B cell (primary cell): ENCODE results near the gene DPYD.

ENCODE experiments used
- EZH2 ChIP-seq: IDR thresholded peaks from 2 replicates; pipeline ENCODE4 v1.6.1; 2012; ENCODE audit warnings: borderline replicate concordance, low read depth, mild to moderate bottlenecking, moderate library complexity, low read length; ENCODE audit not compliant: insufficient read depth, poor library complexity, severe bottlenecking
- TF ChIP-seq, protein P1 (sequence below): fragments of 200-600 bp; IDR thresholded peaks from one replicate; pipeline ENCODE4 v1.8.0; 2022; ENCODE audit warnings: antibody characterized with exemption, mild to moderate bottlenecking

DNA sequence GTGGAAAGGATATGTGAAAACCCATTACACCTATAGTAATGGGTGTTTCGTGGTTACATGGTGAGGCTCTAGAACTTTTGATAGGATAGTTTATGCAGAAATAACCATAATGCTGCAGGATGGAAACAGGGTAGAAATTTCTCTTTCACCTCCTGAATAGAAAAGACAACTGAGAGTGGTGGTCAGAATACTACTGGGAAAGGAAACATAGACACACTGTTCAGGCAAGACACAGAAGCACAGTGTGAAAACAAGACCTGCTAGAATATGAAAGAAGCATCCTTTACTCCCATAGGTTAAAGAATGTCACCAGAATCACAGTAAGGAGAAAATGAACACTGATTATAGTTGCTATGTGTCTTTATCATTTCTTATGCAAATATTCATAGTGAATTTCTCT lies 496.6 kb downstream of the DPYD start:
- TF ChIP-seq, protein P1, sequence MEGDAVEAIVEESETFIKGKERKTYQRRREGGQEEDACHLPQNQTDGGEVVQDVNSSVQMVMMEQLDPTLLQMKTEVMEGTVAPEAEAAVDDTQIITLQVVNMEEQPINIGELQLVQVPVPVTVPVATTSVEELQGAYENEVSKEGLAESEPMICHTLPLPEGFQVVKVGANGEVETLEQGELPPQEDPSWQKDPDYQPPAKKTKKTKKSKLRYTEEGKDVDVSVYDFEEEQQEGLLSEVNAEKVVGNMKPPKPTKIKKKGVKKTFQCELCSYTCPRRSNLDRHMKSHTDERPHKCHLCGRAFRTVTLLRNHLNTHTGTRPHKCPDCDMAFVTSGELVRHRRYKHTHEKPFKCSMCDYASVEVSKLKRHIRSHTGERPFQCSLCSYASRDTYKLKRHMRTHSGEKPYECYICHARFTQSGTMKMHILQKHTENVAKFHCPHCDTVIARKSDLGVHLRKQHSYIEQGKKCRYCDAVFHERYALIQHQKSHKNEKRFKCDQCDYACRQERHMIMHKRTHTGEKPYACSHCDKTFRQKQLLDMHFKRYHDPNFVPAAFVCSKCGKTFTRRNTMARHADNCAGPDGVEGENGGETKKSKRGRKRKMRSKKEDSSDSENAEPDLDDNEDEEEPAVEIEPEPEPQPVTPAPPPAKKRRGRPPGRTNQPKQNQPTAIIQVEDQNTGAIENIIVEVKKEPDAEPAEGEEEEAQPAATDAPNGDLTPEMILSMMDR = no peak
- no peak for TF ChIP-seq EZH2
